ENCODE data around the gene PADI1. TPM values are rescaled to one million over a fixed set of nuclear protein-coding genes. Genes with fewer than 3 reads are reported as not detected.

The PADI1 gene
- total RNA-seq, 1 donor from 2014 or later = not detected

DNA sequence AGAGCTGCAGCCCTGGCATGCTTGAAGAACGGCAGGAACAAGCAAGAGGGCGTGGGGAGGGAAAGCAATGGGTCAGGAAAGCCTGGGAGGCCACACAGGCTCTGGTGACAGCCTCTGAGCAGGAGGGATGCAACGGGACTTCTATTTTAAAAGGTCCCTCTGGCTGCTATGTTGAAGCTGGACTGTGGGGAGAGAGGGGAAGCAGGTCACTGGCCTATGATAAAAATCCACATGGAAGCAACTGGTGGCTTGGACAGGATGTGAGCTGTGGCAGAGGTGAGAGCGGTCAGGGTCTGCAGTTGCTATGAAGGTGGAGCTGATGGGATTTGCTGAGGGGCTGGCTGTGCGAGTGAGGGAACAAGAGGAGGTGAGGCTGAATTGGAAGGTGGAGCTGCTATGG is 11.2 kb downstream of the PADI1 start:
- Histone ChIP-seq H3K36me3 (no peaks in the 10 kb centered on the region), H3K9me3 (no peaks in the 10 kb centered on the region), H3K27ac (no peak overlapping the region), H3K27me3 (no peaks in the 10 kb centered on the region), H3K4me3 (no peak overlapping the region), H3K4me1 (no peaks in the 10 kb centered on the region)
- intact Hi-C loops (cut with DNase I) = no loop called here
- TF ChIP-seq, protein P1, sequence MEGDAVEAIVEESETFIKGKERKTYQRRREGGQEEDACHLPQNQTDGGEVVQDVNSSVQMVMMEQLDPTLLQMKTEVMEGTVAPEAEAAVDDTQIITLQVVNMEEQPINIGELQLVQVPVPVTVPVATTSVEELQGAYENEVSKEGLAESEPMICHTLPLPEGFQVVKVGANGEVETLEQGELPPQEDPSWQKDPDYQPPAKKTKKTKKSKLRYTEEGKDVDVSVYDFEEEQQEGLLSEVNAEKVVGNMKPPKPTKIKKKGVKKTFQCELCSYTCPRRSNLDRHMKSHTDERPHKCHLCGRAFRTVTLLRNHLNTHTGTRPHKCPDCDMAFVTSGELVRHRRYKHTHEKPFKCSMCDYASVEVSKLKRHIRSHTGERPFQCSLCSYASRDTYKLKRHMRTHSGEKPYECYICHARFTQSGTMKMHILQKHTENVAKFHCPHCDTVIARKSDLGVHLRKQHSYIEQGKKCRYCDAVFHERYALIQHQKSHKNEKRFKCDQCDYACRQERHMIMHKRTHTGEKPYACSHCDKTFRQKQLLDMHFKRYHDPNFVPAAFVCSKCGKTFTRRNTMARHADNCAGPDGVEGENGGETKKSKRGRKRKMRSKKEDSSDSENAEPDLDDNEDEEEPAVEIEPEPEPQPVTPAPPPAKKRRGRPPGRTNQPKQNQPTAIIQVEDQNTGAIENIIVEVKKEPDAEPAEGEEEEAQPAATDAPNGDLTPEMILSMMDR (IDR thresholded peaks at IDR 0.05) = no peak
- no peak for DNase-seq (ENCODE audit: low spot score in 2 of 2)

DNA sequence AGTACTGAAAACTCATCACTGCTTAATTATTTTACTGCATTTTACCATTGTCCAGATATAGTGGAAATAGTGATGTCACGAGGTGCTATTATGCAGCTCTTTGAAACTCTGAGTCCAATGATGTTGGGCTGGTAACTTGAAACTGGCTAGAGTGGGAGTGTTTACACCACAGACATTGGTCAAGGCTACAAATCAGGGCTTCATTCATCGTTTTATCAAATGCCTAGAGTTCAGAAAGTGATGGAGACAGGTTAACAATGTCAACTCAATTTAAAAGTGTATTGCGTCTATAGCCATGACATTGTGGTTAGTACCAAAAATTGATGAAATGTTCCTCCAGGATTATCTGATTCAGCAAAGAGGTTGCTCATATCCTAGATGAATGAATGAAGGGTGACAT is 12.7 kb downstream of the PADI1 start:
- Histone ChIP-seq H3K27me3 (no peaks in the 10 kb centered on the region), H3K4me1 (no peaks in the 10 kb centered on the region), H3K4me3 (no peak overlapping the region), H3K9me3 (no peaks in the 10 kb centered on the region), H3K36me3 (no peaks in the 10 kb centered on the region), H3K27ac (no peak overlapping the region)
- TF ChIP-seq, protein P1 (IDR thresholded peaks at IDR 0.05) = no peak
- intact Hi-C loops (cut with DNase I) = no loop called here
- DNase-seq (ENCODE audit: low spot score in 2 of 2) = no peak

DNA sequence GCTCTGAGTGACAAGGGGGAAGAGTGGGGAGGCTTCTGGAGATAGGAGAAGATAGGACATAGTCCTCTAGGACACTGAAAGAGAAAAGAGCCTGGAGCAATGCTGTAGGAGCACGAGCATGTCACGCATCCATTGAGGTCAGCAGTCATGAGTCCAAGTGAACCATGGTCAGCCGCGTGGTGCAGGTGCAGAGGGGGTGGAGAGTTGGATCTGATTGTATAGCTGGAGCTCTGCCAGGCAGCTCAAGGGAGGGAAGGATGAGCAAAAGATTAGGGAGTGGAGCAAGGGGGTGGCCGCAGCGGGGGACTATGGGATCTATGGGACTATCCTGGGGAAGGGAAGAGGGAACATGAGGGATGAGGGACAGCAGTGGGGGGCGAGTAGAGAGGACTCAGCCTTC is 14.0 kb downstream of the PADI1 start:
- DNase-seq (ENCODE audit: low spot score in 2 of 2) = no peak
- Histone ChIP-seq H3K36me3 (no peaks in the 10 kb centered on the region), H3K27me3 (no peaks in the 10 kb centered on the region), H3K9me3 (no peaks in the 10 kb centered on the region), H3K4me3 (no peak overlapping the region), H3K27ac (no peak overlapping the region), H3K4me1 (no peaks in the 10 kb centered on the region)
- intact Hi-C loops (cut with DNase I) = no loop called here
- TF ChIP-seq, protein P1 (IDR thresholded peaks at IDR 0.05) = no peak

DNA sequence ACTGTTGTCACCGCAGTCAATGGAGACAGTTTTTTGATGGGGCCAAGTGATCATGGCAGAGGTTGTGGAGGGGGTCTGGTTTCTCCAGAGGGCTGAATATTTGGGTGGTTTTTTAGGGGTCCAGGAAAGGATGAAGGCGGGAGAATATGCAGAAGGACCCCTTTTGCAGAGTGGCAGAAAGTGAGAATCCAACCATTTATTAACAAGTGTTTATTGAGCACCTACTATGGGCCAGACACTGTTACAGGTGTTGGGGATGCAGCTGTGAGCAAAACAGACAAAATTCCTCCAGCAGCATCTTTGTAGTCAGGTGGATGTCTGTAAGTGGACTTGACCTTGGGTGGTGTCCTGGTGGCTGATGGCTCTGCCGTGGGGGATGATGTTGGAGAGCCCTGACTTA is 15.4 kb downstream of the PADI1 start:
- TF ChIP-seq, protein P1 (IDR thresholded peaks at IDR 0.05) = no peak
- no peak overlapping the region for H3K27ac ChIP-seq
- DNase-seq (ENCODE audit: low spot score in 2 of 2) = no peak

DNA sequence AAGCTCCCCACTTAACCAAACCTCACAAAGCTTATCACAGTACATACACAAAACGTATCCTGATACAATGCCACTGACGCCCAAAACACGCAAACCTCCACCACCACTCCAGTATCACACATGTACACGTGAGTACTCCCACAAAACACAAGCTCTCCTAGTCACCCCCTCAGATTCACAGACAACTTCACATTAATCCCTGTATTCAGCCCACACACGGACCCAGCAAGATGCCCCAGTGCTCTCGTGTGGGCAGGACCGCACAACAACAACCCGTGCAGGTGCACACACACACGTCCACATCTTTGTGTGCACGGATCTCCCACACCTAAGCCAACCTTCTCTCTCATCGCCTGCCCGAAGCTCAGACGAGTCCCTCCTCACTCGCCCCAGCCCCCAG is 17.6 kb downstream of the PADI1 start:
- Histone ChIP-seq H3K4me1 (no peaks in the 10 kb centered on the region), H3K27me3 (no peaks in the 10 kb centered on the region), H3K9me3 (no peaks in the 10 kb centered on the region), H3K27ac (no peak overlapping the region), H3K4me3 (no peak overlapping the region), H3K36me3 (no peaks in the 10 kb centered on the region)
- TF ChIP-seq, protein P1 (IDR thresholded peaks at IDR 0.05) = no peak
- no peak for DNase-seq (ENCODE audit: low spot score in 2 of 2)
- intact Hi-C loops (cut with DNase I) = no loop called here

More for the DNA sequence above, 15.4 kb downstream of the PADI1 start:
- Histone ChIP-seq H3K27me3 (no peaks in the 10 kb centered on the region), H3K9me3 (no peaks in the 10 kb centered on the region), H3K4me3 (no peak overlapping the region), H3K36me3 (no peaks in the 10 kb centered on the region), H3K4me1 (no peaks in the 10 kb centered on the region)
- intact Hi-C loops (cut with DNase I) = no loop called here

DNA sequence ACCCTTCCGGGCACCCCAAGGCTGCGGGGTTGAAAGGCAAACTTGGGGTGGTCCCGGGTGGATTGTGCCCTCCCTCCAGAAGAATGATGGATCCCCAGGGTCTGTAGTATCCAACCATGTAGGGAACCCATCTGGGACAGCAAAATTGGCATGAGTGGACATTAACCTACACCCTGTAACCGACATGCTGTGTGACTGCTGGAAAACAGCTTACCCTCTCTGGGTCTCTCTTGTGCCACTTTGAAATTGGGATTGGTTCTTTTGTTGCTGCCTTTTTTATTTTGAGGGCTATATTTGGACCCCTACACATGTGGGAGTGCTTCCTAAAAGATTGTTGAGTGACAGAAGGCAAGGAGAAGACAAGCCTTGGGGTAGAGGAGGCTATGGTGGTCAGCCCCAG is 19.5 kb downstream of the PADI1 start:
- TF ChIP-seq, protein P1 (IDR thresholded peaks at IDR 0.05) = no peak

More for the DNA sequence above, 19.5 kb downstream of the PADI1 start:
- intact Hi-C loops (cut with DNase I) = no loop called here
- H3K9me3 ChIP-seq = no peaks in the 10 kb centered on the region
- H3K4me1 ChIP-seq = no peaks in the 10 kb centered on the region
- no peak for DNase-seq (ENCODE audit: low spot score in 2 of 2)
- H3K27me3 ChIP-seq = no peaks in the 10 kb centered on the region
- H3K36me3 ChIP-seq = no peaks in the 10 kb centered on the region
- H3K27ac ChIP-seq = no peak overlapping the region
- H3K4me3 ChIP-seq = no peak overlapping the region
